ENCODE measurements around the gene CORO2B.

- no peak for TF ChIP-seq ZFP30 (CRISPR knock-in tag; IDR thresholded peaks at IDR 0.05)
- no peak for TF ChIP-seq ZC3H10 (CRISPR knock-in tag; IDR thresholded peaks at IDR 0.05)
- TF ChIP-seq BACH2 (CRISPR knock-in tag; IDR thresholded peaks at IDR 0.05; ENCODE audit: borderline replicate concordance): no peak
- no peak for TF ChIP-seq RARB (CRISPR knock-in tag; IDR thresholded peaks at IDR 0.05)
Measured at GRCh38 chr15:68704496-68705021, 125.8 kb downstream of the CORO2B start.

All from SK-N-SH treated with all-trans-retinoic acid at 6 μM for 48 hours (cell line).